Cardiac fibroblast (primary cell): ENCODE results near the gene FBN1.

Source experiments
- DNase-seq, 2 donors: peaks; one replicate each; pipeline versions ENCODE4 v3.0.0 to v3.0.0-alpha.2; 2010; ENCODE audit warnings: low read depth in 2 of 2
- H3K4me3 ChIP-seq, 2 donors: replicated peaks in 1 of 2; 1 replicate in 1 of 2; 2 replicates in 1 of 2; pipeline ENCODE4 v1.5.1; 2011; ENCODE audit warnings: low read depth in 2 of 2, low read length in 2 of 2, mild to moderate bottlenecking in 2 of 2, moderate library complexity in 1 of 2
- TF ChIP-seq, protein P1 (sequence below): IDR thresholded peaks from one replicate; pipeline ENCODE4 v1.5.1; 2011; ENCODE audit warnings: low read depth, mild to moderate bottlenecking, low read length, inconsistent platforms

The FBN1 gene

GRCh38 chr15:48415036-48415886 lies 230.2 kb downstream of the FBN1 start:
- DNase-seq, result peak in 1 of 2 donors; percentile 70
- no peak overlapping the region for H3K4me3 ChIP-seq
- TF ChIP-seq, protein P1, sequence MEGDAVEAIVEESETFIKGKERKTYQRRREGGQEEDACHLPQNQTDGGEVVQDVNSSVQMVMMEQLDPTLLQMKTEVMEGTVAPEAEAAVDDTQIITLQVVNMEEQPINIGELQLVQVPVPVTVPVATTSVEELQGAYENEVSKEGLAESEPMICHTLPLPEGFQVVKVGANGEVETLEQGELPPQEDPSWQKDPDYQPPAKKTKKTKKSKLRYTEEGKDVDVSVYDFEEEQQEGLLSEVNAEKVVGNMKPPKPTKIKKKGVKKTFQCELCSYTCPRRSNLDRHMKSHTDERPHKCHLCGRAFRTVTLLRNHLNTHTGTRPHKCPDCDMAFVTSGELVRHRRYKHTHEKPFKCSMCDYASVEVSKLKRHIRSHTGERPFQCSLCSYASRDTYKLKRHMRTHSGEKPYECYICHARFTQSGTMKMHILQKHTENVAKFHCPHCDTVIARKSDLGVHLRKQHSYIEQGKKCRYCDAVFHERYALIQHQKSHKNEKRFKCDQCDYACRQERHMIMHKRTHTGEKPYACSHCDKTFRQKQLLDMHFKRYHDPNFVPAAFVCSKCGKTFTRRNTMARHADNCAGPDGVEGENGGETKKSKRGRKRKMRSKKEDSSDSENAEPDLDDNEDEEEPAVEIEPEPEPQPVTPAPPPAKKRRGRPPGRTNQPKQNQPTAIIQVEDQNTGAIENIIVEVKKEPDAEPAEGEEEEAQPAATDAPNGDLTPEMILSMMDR, result no peak

- TF ChIP-seq, protein P1, result no peak
- H3K4me3 ChIP-seq, result no peak overlapping the region
- peak; percentile 86 for DNase-seq
Measured at GRCh38 chr15:48414015-48414414, 231.5 kb downstream of the FBN1 start.

DNA sequence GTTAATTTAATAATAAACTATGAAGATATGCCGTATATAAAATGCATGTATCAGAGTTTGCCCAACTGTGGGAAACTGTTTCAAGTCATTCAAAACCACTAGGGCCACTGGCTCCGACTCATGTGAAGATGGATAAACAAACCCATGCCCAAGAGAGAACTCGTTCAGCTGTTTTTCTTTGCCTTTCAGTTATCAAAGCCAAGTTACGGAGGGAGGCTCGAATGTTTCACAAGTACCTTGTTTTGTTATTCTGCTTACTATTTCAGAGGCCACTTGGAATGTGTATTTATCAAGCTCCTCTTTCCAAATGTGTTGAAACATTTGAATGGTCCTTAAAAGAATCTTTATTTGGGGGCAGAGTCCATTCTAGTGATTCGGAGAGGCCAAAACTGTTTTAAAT lies 232.2 kb downstream of the FBN1 start:
- no peak overlapping the region for H3K4me3 ChIP-seq
- DNase-seq, result peak; percentile 86
- TF ChIP-seq, protein P1, result no peak

- TF ChIP-seq, protein P1, result no peak
- DNase-seq, result peak; percentile 74 to 84
- H3K4me3 ChIP-seq, result no peak overlapping the region
Measured at GRCh38 chr15:48411971-48412591, 233.4 kb downstream of the FBN1 start.

DNA sequence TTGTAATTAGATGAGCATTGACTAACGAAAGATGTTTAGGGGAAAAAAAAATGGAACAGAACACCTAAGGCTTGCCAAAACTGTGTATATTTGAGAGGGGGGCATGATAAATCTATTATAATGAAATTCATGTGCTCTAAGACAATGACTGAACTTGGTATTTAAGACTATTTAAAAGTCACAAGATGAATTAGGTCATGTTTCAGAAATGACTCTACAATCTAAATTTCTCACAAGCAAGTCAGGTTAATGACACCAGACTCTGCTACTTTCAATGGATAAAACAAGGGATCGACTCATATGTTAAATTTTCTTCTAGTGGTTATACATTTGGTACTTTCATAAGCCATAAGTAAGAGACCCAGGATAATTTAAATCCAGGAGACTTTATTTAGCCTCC lies 235.9 kb downstream of the FBN1 start:
- H3K4me3 ChIP-seq, result no peak overlapping the region
- no peak for DNase-seq
- TF ChIP-seq, protein P1, result no peak

DNA sequence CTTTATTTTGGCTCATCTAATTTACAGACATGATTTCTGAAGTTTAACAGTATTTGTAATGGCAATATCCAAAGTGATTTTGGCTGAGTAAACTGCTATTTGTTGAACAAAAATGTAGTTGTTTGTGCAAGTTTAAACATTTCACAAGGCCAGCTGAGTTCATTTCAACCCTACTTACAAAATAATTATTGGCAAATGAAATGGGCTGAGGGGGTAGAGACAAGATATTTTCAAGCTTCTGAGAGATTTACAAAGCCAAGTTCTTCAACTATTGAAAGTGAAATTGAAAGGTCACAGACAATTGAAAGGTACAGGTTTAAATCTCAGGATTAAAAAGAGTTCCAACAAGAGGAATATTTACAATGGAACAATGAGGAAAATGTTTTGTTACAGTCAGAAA lies 237.2 kb downstream of the FBN1 start:
- TF ChIP-seq, protein P1, result no peak
- no peak for DNase-seq
- H3K4me3 ChIP-seq, result no peak overlapping the region
